ENCODE data around the gene CDC40. TPM values are rescaled to one million over a fixed set of nuclear protein-coding genes. Genes with fewer than 3 reads are reported as not detected.

CDC40 gene
- total RNA-seq, 4 donors from 2014 or later = 12.7 to 29.7 (median 20.5) TPM

DNA sequence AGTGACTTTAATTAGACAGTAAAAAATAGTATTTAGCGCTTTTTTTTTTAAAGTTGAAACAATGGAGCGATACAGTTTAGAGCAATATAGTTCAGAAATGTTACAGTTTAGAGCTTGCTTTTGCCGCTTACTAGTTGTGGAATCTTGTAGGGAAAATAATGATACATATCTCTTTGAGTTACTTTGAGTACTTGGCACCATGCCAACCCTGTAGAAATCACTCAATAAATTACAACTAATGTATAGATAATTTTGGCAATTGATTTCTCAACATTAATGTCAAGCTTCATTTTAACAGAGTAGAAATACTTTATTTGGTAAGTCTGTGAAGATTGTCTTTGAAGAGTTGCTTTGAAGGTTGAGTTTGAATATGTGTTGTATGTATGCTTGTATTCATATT lies 27.4 kb downstream of the CDC40 start:
- Histone ChIP-seq H3K27me3 (no peaks in the 10 kb centered on the region), H3K4me1 (no peaks in the 10 kb centered on the region), H3K27ac (no peak overlapping the region), H3K36me3 (peaks cover 0 to 41% (median 3%) of the 10 kb centered on the region in 3 donors), H3K4me3 (no peak overlapping the region), H3K9me3 (no peaks in the 10 kb centered on the region)
- no peak for TF ChIP-seq POLR2A (IDR thresholded peaks at IDR 0.05)
- TF ChIP-seq, protein P1, sequence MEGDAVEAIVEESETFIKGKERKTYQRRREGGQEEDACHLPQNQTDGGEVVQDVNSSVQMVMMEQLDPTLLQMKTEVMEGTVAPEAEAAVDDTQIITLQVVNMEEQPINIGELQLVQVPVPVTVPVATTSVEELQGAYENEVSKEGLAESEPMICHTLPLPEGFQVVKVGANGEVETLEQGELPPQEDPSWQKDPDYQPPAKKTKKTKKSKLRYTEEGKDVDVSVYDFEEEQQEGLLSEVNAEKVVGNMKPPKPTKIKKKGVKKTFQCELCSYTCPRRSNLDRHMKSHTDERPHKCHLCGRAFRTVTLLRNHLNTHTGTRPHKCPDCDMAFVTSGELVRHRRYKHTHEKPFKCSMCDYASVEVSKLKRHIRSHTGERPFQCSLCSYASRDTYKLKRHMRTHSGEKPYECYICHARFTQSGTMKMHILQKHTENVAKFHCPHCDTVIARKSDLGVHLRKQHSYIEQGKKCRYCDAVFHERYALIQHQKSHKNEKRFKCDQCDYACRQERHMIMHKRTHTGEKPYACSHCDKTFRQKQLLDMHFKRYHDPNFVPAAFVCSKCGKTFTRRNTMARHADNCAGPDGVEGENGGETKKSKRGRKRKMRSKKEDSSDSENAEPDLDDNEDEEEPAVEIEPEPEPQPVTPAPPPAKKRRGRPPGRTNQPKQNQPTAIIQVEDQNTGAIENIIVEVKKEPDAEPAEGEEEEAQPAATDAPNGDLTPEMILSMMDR (IDR thresholded peaks at IDR 0.05) = no peak
- no peak for DNase-seq

DNA sequence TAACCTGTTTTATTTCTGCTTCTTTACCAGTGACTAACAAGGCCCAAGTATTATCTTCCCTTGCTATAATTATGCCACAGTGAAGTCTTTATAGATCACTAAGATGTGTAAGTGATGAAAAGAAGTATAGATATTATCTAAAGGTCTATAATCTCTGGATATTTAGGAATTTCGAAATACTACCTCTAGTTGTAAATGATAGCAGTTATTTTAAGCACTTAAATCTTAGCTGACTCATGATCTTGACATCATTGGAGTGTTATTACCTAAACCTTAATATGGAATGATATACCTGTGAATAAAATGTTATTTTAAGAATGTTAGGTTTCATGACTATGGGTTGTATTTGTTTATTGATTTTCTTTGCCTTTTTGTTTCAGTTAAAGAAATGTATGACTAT lies 31.5 kb downstream of the CDC40 start:
- H3K27ac ChIP-seq = no peak overlapping the region
- peaks cover 0 to 71% (median 3%) of the 10 kb centered on the region in 3 donors for H3K36me3 ChIP-seq
- no peak for DNase-seq
- no peaks in the 10 kb centered on the region for H3K9me3 ChIP-seq
- H3K27me3 ChIP-seq = no peaks in the 10 kb centered on the region
- TF ChIP-seq POLR2A (IDR thresholded peaks at IDR 0.05) = no peak
- TF ChIP-seq, protein P1 (IDR thresholded peaks at IDR 0.05) = no peak
- no peak overlapping the region for H3K4me3 ChIP-seq
- no peaks in the 10 kb centered on the region for H3K4me1 ChIP-seq

DNA sequence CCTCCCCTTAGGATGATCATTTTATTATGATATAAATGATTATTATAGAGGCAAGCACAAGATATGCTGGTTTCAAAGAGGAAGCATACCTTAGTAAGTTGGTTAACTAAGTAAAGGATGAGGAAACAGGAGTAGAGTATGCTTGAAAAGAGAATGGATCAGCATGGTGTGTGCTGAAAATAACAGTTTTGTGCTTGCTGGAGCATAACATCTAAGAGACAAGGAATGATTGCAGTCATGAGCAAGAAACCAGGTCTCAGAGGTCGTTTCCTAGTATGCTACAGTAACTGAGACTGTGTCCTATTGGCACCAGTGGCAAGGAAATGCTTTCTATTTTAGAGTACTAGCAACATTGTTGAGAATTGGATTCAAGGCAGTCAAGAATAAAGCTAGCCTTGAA lies 34.1 kb downstream of the CDC40 start:
- Histone ChIP-seq H3K9me3 (no peaks in the 10 kb centered on the region), H3K36me3 (peaks cover 0 to 81% (median 3%) of the 10 kb centered on the region in 3 donors), H3K27ac (no peak overlapping the region), H3K27me3 (no peaks in the 10 kb centered on the region), H3K4me3 (no peak overlapping the region), H3K4me1 (no peaks in the 10 kb centered on the region)
- no peak for DNase-seq
- no peak for TF ChIP-seq POLR2A (IDR thresholded peaks at IDR 0.05)
- TF ChIP-seq, protein P1 (IDR thresholded peaks at IDR 0.05) = no peak

DNA sequence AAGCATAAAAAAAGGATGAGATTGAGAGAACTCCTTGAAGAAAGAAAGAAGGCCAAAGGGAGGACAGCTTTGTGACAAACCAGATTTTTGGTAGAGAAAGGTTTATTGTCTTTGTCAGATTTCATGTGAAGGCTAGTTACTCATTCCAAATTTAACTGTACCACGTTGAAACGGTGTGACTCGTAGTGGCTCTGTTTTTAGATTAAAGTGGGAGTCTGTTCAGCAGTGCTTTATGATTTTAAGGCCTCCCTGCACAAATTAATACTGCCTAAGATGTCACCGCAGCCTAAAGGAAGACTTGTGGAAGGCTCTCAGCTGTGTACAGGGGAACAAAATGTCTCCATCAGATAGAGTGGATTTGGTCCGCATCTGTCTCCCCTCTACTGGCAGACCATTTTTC lies 35.9 kb downstream of the CDC40 start:
- H3K27me3 ChIP-seq = no peaks in the 10 kb centered on the region
- DNase-seq = no peak
- H3K36me3 ChIP-seq = peaks cover 0 to 76% (median 3%) of the 10 kb centered on the region in 3 donors
- TF ChIP-seq, protein P1 (IDR thresholded peaks at IDR 0.05) = no peak
- TF ChIP-seq POLR2A (IDR thresholded peaks at IDR 0.05) = no peak
- H3K4me1 ChIP-seq = no peaks in the 10 kb centered on the region
- no peaks in the 10 kb centered on the region for H3K9me3 ChIP-seq
- H3K27ac ChIP-seq = no peak overlapping the region
- no peak overlapping the region for H3K4me3 ChIP-seq

DNA sequence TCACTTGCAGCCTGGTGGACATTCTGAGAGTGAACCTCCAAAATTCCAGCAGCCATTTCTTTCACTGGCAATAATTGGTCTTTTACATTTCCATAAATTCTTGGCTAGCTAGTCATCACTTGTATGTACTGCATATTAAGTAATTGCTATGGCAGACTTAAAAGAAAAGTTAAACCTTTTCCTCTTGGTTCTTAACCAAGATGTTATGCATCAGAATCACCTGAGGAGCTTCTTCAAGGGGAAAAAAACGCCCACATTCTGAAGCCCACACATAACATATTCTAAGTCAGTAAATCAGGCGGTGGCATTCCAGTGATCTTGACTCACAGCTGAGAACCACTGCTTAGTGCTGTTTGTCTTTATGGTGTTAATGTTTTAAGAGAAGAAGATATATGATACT lies 37.0 kb downstream of the CDC40 start:
- Histone ChIP-seq H3K4me1 (no peaks in the 10 kb centered on the region), H3K36me3 (peaks cover 0 to 65% (median 3%) of the 10 kb centered on the region in 3 donors), H3K4me3 (no peak overlapping the region), H3K27ac (no peak overlapping the region), H3K9me3 (no peaks in the 10 kb centered on the region), H3K27me3 (no peaks in the 10 kb centered on the region)
- TF ChIP-seq POLR2A (IDR thresholded peaks at IDR 0.05) = no peak
- TF ChIP-seq, protein P1 (IDR thresholded peaks at IDR 0.05) = no peak
- DNase-seq = no peak

DNA sequence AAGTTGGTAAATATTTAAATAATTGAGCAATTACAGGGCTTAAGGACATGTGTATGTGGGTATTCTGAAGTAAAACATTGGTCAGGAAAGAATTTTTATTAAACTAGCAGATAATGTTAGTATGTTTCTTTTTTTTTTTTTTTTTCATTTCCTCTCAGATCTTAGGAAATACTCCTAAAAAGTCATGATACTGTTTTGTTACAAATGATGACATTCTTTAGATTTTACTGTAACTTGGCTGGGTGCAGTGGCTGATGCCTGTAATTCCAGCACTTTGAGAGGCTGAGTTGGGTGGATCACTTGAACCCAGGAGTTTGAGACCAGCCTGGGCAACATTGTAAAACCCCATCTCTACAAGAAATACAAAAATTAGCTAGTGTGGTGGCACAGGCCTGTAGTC lies 41.5 kb downstream of the CDC40 start:
- Histone ChIP-seq H3K9me3 (no peaks in the 10 kb centered on the region), H3K4me3 (no peak overlapping the region), H3K27ac (no peak overlapping the region), H3K36me3 (peaks cover 0 to 50% (median 3%) of the 10 kb centered on the region in 3 donors), H3K27me3 (no peaks in the 10 kb centered on the region), H3K4me1 (no peaks in the 10 kb centered on the region)
- no peak for TF ChIP-seq POLR2A (IDR thresholded peaks at IDR 0.05)
- TF ChIP-seq, protein P1 (IDR thresholded peaks at IDR 0.05) = no peak
- DNase-seq = no peak

Data from Peyer's patch (tissue), 4 donors.